Testis (tissue), 2 donors: ENCODE data around the gene CNTFR.

ENCODE experiments used
- CTCF ChIP-seq, 3 experiments: fragments of 450-650 bp in 2 of 3; fragments of 200-600 bp in 1 of 3; sonication (generic) in 1 of 3; IDR thresholded peaks; one replicate each; pipeline ENCODE4 v1.5.1; 2016 to 2019; ENCODE audit warnings: antibody characterized with exemption in 3 of 3, mild to moderate bottlenecking in 2 of 3, moderate library complexity in 1 of 3
- POLR2A ChIP-seq: fragments of 450-650 bp; IDR thresholded peaks from one replicate; pipeline ENCODE4 v1.6.1; 2017; ENCODE audit warnings: antibody characterized with exemption, mild to moderate bottlenecking, moderate library complexity

GRCh38 chr9:34501889-34502425, 87.6 kb downstream of the CNTFR start:
- TF ChIP-seq CTCF (IDR thresholded peaks at IDR 0.05) (peak in 1 of 3 experiments; percentile 22), POLR2A (no peak)
